Immature natural killer cell (primary cell): ENCODE data around the gene MAP3K21. TPM values are rescaled to one million over a fixed set of nuclear protein-coding genes. Genes with fewer than 3 reads are reported as not detected.

Experiments
- DNase-seq, 3 donors: peaks; one replicate each; pipeline ENCODE4 v3.0.0; 2022; ENCODE audit warnings: mixed read lengths in 1 of 3
- H3K27ac Mint-ChIP-seq, 6 donors: one replicate each; pipeline ENCODE4 v1.8.0; 2020; ENCODE audit warnings: mixed read lengths in 6 of 6, mild to moderate bottlenecking in 5 of 6, inconsistent platforms in 4 of 6, moderate library complexity in 3 of 6
- H3K27me3 Mint-ChIP-seq, 3 donors: one replicate each; pipeline ENCODE4 v1.8.0; 2020 to 2021; ENCODE audit warnings: low read depth in 3 of 3, mild to moderate bottlenecking in 3 of 3, mixed read lengths in 3 of 3, moderate library complexity in 3 of 3, inconsistent platforms in 1 of 3
- H3K36me3 Mint-ChIP-seq, 3 donors: one replicate each; pipeline ENCODE4 v1.8.0; 2020; ENCODE audit warnings: mixed read lengths in 3 of 3, inconsistent platforms in 2 of 3, mild to moderate bottlenecking in 2 of 3
- H3K4me1 Mint-ChIP-seq, 2 donors: one replicate each; pipeline ENCODE4 v1.8.0; 2020; ENCODE audit warnings: inconsistent platforms in 2 of 2, mild to moderate bottlenecking in 2 of 2, mixed read lengths in 2 of 2, moderate library complexity in 1 of 2
- H3K4me3 Mint-ChIP-seq, 5 donors: one replicate each; pipeline ENCODE4 v1.8.0; 2020; ENCODE audit warnings: mild to moderate bottlenecking in 5 of 5, mixed read lengths in 5 of 5, inconsistent platforms in 3 of 5, moderate library complexity in 3 of 5
- H3K9me3 Mint-ChIP-seq, 6 donors: one replicate each; pipeline ENCODE4 v1.8.0; 2020; ENCODE audit warnings: mild to moderate bottlenecking in 6 of 6, mixed read lengths in 6 of 6, inconsistent platforms in 4 of 6, moderate library complexity in 3 of 6
- polyA plus RNA-seq, 3 donors: library from polyadenylated mRNA; unstranded; fragments of 300-500 nt; fragmentation: Illumina TruSeq; gene quantifications; one replicate each; pipeline ENCODE4 v1.2.3, GENCODE V29; 2021

The MAP3K21 gene
- polyA plus RNA-seq, 3 donors from 2014 or later: 0.09 TPM; not detected in 2

DNA sequence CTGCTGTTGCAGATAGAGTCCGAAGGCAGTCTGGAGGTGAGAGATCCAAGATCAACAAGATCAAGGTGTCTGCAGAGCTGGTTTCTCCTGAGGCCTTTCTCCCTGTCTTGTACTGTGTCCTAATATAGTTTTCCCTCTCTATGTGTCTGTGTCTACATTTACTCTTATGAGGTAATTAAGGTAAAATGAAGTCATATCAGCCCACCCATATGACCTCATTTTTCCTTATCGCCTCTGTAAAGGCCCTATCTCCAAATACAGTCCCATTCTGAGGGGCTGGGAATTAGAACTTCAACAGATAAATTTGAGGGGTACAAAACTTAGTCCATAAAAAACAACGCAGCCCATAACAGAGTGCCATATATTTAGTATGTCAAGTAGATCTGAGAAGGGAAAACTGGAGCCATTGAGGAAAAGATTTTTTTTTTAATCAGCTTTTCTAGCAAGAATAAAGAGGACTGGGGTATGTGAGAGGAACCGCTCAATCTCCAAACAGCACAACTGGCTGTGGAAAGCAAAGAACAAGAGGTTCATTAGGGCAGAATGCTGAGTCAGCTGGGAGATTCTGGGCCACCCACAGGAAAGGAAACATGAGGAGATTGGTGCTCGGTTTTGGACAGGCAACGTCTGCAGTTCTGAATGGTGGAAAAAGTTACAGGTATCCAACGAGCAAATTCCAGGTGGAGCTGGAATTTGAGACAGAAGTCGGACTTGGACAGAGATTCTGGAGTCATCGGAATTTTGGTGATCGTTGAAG lies 65.7 kb downstream of the MAP3K21 start:
- Mint-ChIP-seq H3K36me3 (no peaks in the 10 kb centered on the region), H3K27me3 (peaks cover 0 to 16% (median 3%) of the 10 kb centered on the region in 3 donors), H3K27ac (no peak overlapping the region), H3K4me3 (no peak overlapping the region), H3K4me1 (no peaks in the 10 kb centered on the region), H3K9me3 (no peaks in the 10 kb centered on the region)
- DNase-seq: no peak

- no peaks in the 10 kb centered on the region for H3K9me3 Mint-ChIP-seq
- no peaks in the 10 kb centered on the region for H3K36me3 Mint-ChIP-seq
- peaks cover 0 to 16% (median 1%) of the 10 kb centered on the region in 3 donors for H3K27me3 Mint-ChIP-seq
- no peak for DNase-seq
- no peak overlapping the region for H3K27ac Mint-ChIP-seq
- no peaks in the 10 kb centered on the region for H3K4me1 Mint-ChIP-seq
- no peak overlapping the region for H3K4me3 Mint-ChIP-seq
These were observed 66.6 kb downstream of the MAP3K21 start for GRCh38 chr1:233393926-233394680.

- no peaks in the 10 kb centered on the region for H3K9me3 Mint-ChIP-seq
- no peak overlapping the region for H3K27ac Mint-ChIP-seq
- H3K36me3 Mint-ChIP-seq: no peaks in the 10 kb centered on the region
- H3K4me1 Mint-ChIP-seq: no peaks in the 10 kb centered on the region
- peak in 1 of 3 donors; percentile 9 for DNase-seq
- H3K27me3 Mint-ChIP-seq: peaks cover 0 to 18% (median 1%) of the 10 kb centered on the region in 3 donors
- H3K4me3 Mint-ChIP-seq: no peak overlapping the region
These were observed 67.6 kb downstream of the MAP3K21 start for GRCh38 chr1:233394860-233395717.

DNA sequence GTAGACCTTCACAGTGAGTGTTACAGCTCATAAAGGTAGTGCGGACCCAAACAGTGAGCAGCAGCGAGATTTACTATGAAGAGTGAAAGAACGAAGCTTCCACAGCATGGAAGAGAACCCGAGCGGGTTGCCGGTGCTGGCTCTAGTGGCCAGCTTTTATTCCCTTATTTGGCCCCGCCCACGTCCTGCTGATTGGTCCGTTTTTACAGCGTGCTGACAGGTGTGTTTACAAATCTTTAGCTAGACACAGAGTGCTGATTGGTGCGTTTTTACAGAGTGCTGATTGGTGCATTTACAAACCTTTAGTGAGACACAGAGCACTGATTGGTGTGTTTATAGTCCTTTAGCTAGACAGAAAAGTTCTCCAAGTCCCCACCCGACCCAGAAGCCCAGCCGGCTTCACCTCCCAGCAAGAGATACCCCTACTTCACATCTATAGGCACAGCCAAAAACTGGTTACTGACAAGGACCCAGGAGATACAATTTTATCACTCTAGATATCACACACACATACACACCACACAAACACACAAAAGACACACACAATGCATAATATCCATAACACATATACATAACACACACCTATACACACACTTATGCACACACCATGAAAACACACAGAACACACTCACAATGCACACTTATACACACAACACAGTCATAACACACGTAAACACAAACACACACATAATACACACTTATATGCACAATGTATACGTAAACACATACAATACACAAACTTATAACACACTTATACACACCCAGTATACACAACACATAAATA lies 68.5 kb downstream of the MAP3K21 start:
- H3K4me3 Mint-ChIP-seq: no peak overlapping the region
- H3K4me1 Mint-ChIP-seq: no peaks in the 10 kb centered on the region
- no peaks in the 10 kb centered on the region for H3K9me3 Mint-ChIP-seq
- no peak overlapping the region for H3K27ac Mint-ChIP-seq
- no peaks in the 10 kb centered on the region for H3K36me3 Mint-ChIP-seq
- peaks cover 0 to 22% (median 1%) of the 10 kb centered on the region in 3 donors for H3K27me3 Mint-ChIP-seq
- DNase-seq: no peak

DNA sequence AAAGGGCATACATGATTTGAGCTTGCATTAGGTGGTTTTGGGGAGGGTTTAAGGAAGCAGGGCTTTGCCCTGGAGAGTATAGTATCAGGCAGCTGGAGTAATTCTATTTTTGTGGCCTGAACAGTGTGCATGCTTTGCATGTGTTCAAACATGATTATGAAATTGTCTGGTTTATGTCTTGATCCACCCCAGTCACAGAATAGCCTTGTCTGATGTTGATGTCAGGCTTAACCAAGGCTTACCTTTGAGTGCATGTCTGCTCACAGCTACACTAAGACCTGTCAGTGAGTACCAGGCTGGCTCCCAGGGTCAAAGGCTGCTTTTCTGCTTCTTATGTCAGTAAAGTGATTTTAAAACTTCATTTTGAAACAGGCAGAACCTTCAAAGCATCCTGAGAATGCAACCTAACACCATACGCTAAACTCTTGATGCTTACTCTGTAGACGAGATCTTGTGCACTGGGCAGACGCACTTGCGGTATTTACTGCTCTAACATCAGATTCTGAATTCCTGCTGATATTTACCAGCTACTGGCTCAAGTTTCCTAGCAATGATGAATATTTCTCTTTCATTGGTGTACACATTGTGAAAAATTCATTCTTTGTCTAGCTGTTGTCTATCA lies 78.9 kb downstream of the MAP3K21 start:
- Mint-ChIP-seq H3K36me3 (no peaks in the 10 kb centered on the region), H3K27me3 (peaks cover 0 to 4% (median 2%) of the 10 kb centered on the region in 3 donors), H3K4me3 (no peak overlapping the region), H3K27ac (no peak overlapping the region), H3K4me1 (no peaks in the 10 kb centered on the region), H3K9me3 (peaks cover 0 to 4% (median 0%) of the 10 kb centered on the region in 6 donors)
- no peak for DNase-seq

- Mint-ChIP-seq H3K4me1 (no peaks in the 10 kb centered on the region), H3K9me3 (peaks cover 0 to 4% (median 0%) of the 10 kb centered on the region in 6 donors), H3K36me3 (no peaks in the 10 kb centered on the region), H3K4me3 (no peak overlapping the region), H3K27ac (no peak overlapping the region), H3K27me3 (peaks cover 2 to 4% (median 2%) of the 10 kb centered on the region in 3 donors)
- no peak for DNase-seq
These were observed 79.6 kb downstream of the MAP3K21 start for GRCh38 chr1:233406994-233407631.

- H3K36me3 Mint-ChIP-seq: no peaks in the 10 kb centered on the region
- H3K9me3 Mint-ChIP-seq: peaks cover 0 to 2% (median 0%) of the 10 kb centered on the region in 6 donors
- no peaks in the 10 kb centered on the region for H3K4me1 Mint-ChIP-seq
- peaks cover 2 to 5% (median 2%) of the 10 kb centered on the region in 3 donors for H3K27me3 Mint-ChIP-seq
- no peak for DNase-seq
- no peak overlapping the region for H3K4me3 Mint-ChIP-seq
- no peak overlapping the region for H3K27ac Mint-ChIP-seq
These were observed 82.0 kb downstream of the MAP3K21 start for GRCh38 chr1:233409540-233409939.

DNA sequence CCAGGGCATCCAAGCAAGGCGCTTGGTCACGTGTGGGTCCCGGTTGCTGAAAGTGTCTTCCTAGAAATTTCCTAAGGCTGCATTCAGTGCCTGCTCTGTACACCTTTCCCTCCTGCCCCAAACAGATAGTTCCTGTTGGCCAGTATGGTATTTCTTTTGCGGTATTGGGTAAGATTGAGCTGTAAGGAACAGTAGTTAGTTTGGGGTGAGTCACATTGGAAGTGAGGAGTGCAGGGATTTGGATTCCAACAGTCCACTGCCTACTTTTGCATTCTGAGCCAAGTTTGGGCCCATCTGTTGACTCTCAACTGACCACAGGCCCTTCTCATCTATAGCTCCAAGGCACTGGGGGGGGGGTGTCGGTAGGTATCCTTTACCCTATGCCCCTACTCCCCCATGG lies 83.4 kb downstream of the MAP3K21 start:
- no peaks in the 10 kb centered on the region for H3K4me1 Mint-ChIP-seq
- no peak overlapping the region for H3K4me3 Mint-ChIP-seq
- no peak for DNase-seq
- H3K27me3 Mint-ChIP-seq: peaks cover 2 to 8% (median 2%) of the 10 kb centered on the region in 3 donors
- no peak overlapping the region for H3K27ac Mint-ChIP-seq
- no peaks in the 10 kb centered on the region for H3K36me3 Mint-ChIP-seq
- H3K9me3 Mint-ChIP-seq: no peaks in the 10 kb centered on the region

DNA sequence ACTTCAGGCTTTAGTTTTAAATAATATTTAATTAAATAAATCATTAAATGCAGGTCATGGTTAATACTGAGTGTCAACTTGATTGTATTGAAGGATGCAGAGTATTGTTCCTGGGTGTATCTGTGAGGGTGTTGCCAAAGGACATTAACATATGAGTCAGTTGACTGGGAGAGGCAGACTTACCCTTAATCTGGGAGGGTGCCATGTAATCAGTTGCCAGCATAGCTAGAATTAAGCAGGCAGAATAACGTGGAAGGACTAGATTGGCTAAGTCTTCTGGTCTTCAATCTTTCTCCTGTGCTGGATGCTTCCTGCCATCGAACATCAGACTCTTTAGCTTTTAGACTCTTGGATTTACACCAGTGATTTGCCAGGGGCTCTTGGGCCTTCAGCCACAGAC lies 85.3 kb downstream of the MAP3K21 start:
- Mint-ChIP-seq H3K27ac (no peak overlapping the region), H3K4me1 (no peaks in the 10 kb centered on the region), H3K36me3 (no peaks in the 10 kb centered on the region), H3K27me3 (peaks cover 2 to 6% (median 2%) of the 10 kb centered on the region in 3 donors), H3K9me3 (peaks cover 0 to 3% (median 0%) of the 10 kb centered on the region in 6 donors), H3K4me3 (no peak overlapping the region)
- DNase-seq: no peak

DNA sequence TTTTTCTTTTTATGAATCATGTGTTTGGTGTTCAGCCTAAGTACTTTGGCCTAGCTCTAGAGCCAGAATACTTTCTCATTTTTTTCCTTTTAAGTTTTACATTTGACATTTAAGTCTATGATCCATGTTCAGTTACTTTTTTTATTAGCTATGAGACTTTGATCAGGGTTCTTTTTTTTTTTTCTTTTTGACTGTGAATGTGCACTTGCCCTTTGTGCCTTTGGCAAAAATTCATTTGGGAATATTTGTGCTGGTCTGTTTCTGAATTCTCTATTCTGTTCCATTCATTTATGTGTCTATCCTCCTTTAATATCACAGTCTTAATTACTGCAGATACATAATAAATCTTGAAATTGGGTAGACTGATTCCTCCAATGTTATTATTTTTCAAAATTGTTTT lies 93.8 kb downstream of the MAP3K21 start:
- H3K4me1 Mint-ChIP-seq: no peaks in the 10 kb centered on the region
- H3K9me3 Mint-ChIP-seq: peaks cover 0 to 7% (median under 1%) of the 10 kb centered on the region in 6 donors
- peaks cover 0 to 8% (median 4%) of the 10 kb centered on the region in 3 donors for H3K27me3 Mint-ChIP-seq
- no peak for DNase-seq
- H3K4me3 Mint-ChIP-seq: no peak overlapping the region
- H3K27ac Mint-ChIP-seq: no peak overlapping the region
- H3K36me3 Mint-ChIP-seq: no peaks in the 10 kb centered on the region

DNA sequence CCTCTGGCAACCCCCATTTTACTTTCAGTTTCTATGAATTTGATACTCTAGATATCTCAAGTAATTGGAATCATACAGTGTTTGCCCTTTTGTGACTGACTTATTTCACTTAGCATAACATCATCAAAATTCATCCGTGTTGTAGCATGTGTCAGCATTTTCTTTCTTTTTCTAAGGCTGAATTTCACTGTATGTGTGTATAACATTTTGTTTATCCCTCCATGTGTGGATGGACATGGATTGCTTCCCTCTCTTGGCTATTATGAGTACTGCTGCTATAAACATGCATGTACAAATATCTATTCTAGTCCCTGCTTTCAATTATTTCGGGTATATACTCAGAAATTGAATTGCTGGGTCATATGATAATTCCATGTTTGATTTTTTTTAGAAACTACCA lies 97.3 kb downstream of the MAP3K21 start:
- Mint-ChIP-seq H3K4me3 (no peak overlapping the region), H3K36me3 (no peaks in the 10 kb centered on the region), H3K27me3 (peaks cover 3 to 11% (median 6%) of the 10 kb centered on the region in 3 donors), H3K9me3 (peaks cover 0 to 5% (median under 1%) of the 10 kb centered on the region in 6 donors), H3K27ac (no peak overlapping the region), H3K4me1 (no peaks in the 10 kb centered on the region)
- DNase-seq: no peak

DNA sequence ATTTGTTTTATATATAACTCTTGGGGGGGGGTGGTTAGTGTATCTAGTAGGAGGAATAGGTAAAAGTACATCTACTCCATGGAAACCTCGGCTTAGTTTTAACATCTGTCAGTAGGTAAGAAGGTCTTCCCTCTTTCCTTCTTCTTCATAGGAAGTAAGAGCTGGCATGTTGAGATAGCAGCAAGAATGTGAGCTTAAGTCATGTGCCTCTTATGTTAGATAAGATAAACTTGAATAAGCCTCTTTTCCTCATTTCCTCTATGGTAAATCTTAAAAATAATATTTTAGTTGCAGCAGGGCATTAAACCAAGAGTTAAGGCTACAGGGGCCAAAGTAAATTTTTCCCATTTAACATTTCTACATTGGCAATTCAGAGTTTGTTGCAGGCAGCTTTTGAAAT lies 100.4 kb downstream of the MAP3K21 start:
- no peak for DNase-seq
- Mint-ChIP-seq H3K9me3 (peaks cover 0 to 7% (median 1%) of the 10 kb centered on the region in 6 donors), H3K4me1 (no peaks in the 10 kb centered on the region), H3K27me3 (peaks cover 5 to 8% (median 6%) of the 10 kb centered on the region in 3 donors), H3K36me3 (no peaks in the 10 kb centered on the region), H3K4me3 (no peak overlapping the region), H3K27ac (no peak overlapping the region)
